HEK293 (cell line): ENCODE data around the gene FXN.

ENCODE experiments used
- CTCF ChIA-PET: fragments of 350-600 bp; formaldehyde crosslinking; extraction: SDS; loops from one replicate; lab custom pipeline; 2021; ENCODE audit warnings: antibody characterized with exemption; lab: Yijun Ruan, JAX
- POLR2A ChIA-PET: fragments of 300-600 bp; formaldehyde crosslinking; extraction: SDS; loops from one replicate; lab custom pipeline; 2020; ENCODE audit warnings: antibody characterized with exemption, inconsistent platforms; lab: Yijun Ruan, JAX
- H3K27ac ChIP-seq: fragments of 200-500 bp; sonication (Bioruptor generic); 2 replicates; pipeline ENCODE4 v1.5.1; 2014; ENCODE audit warnings: low read depth, low read length, control low read depth, inconsistent platforms; ENCODE audit errors: extremely low read depth
- H3K36me3 ChIP-seq, 2 experiments: fragments of 200-500 bp in 1 of 2; sonication (Bioruptor generic) in 1 of 2; 1 replicate in 1 of 2; 2 replicates in 1 of 2; pipeline ENCODE4 v1.5.1; 2014 to 2017; ENCODE audit warnings: inconsistent platforms in 2 of 2, low read length in 2 of 2; ENCODE audit not compliant: control insufficient read depth in 2 of 2, insufficient read depth in 1 of 2
- H3K4me1 ChIP-seq: fragments of 200-500 bp; sonication (Bioruptor generic); 2 replicates; pipeline ENCODE4 v1.5.1; 2014; ENCODE audit warnings: mild to moderate bottlenecking, low read length, inconsistent platforms; ENCODE audit not compliant: control insufficient read depth, insufficient read depth
- H3K4me3 ChIP-seq: 2 replicates; pipeline ENCODE4 v1.5.1; 2011; ENCODE audit warnings: low read depth, mild to moderate bottlenecking, control low read depth, low read length, moderate library complexity
- H3K9me3 ChIP-seq: fragments of 200-500 bp; sonication (Bioruptor generic); 2 replicates; pipeline ENCODE4 v1.5.1; 2014; ENCODE audit warnings: low read depth, low read length, inconsistent platforms; ENCODE audit not compliant: control insufficient read depth, insufficient read depth
- ELK4 ChIP-seq: IDR thresholded peaks from 2 replicates; pipeline ENCODE4 v1.6.1; 2011; ENCODE audit warnings: mild to moderate bottlenecking, low read depth, low read length, borderline replicate concordance
- HIC1 ChIP-seq: fragments of 450-650 bp; formaldehyde crosslinking; IDR thresholded peaks from 2 replicates; pipeline ENCODE4 v1.5.1; 2016; ENCODE audit warnings: missing biosample characterization, missing genetic modification characterization
- IKZF3 ChIP-seq: fragments of 450-650 bp; IDR thresholded peaks from 2 replicates; pipeline ENCODE4 v1.5.0; 2018; ENCODE audit warnings: missing biosample characterization, mild to moderate bottlenecking, missing genetic modification characterization, moderate library complexity
- OVOL3 ChIP-seq: fragments of 450-650 bp; formaldehyde crosslinking; IDR thresholded peaks from 2 replicates; pipeline ENCODE4 v1.5.1; 2016; ENCODE audit warnings: missing biosample characterization, missing genetic modification characterization
- ZEB2 ChIP-seq: fragments of 450-650 bp; formaldehyde crosslinking; IDR thresholded peaks from 2 replicates; pipeline ENCODE4 v1.5.1; 2016; ENCODE audit warnings: missing biosample characterization, missing genetic modification characterization
- ZFHX2 ChIP-seq: fragments of 450-650 bp; formaldehyde crosslinking; conservative IDR thresholded peaks from 2 replicates; pipeline ENCODE4 v1.5.1; 2016; ENCODE audit warnings: missing biosample characterization, missing genetic modification characterization
- ZNF221 ChIP-seq: fragments of 450-650 bp; formaldehyde crosslinking; IDR thresholded peaks from 2 replicates; pipeline ENCODE4 v1.5.1; 2017; ENCODE audit warnings: missing biosample characterization, missing genetic modification characterization, borderline replicate concordance
- ZNF239 ChIP-seq: fragments of 450-650 bp; formaldehyde crosslinking; IDR thresholded peaks from 2 replicates; pipeline ENCODE4 v1.5.1; 2016; ENCODE audit warnings: missing biosample characterization, missing genetic modification characterization
- ZNF302 ChIP-seq: fragments of 450-650 bp; formaldehyde crosslinking; IDR thresholded peaks from 2 replicates; pipeline ENCODE4 v1.5.1; 2016; ENCODE audit warnings: missing biosample characterization, missing genetic modification characterization, low read depth
- ZNF366 ChIP-seq: fragments of 450-650 bp; formaldehyde crosslinking; conservative IDR thresholded peaks from 2 replicates; pipeline ENCODE4 v1.5.1; 2016; ENCODE audit warnings: missing biosample characterization, missing genetic modification characterization
- ZNF416 ChIP-seq: fragments of 450-650 bp; formaldehyde crosslinking; IDR thresholded peaks from 2 replicates; pipeline ENCODE4 v1.5.1; 2016; ENCODE audit warnings: missing biosample characterization, missing genetic modification characterization
- ZNF514 ChIP-seq: fragments of 450-650 bp; formaldehyde crosslinking; IDR thresholded peaks from 2 replicates; pipeline ENCODE4 v1.5.1; 2016; ENCODE audit warnings: missing biosample characterization, missing genetic modification characterization
- ZNF529 ChIP-seq: fragments of 450-650 bp; formaldehyde crosslinking; IDR thresholded peaks from 2 replicates; pipeline ENCODE4 v1.5.1; 2017; ENCODE audit warnings: missing genetic modification characterization, missing biosample characterization; ENCODE audit not compliant: insufficient replicate concordance
- ZNF558 ChIP-seq: fragments of 450-650 bp; formaldehyde crosslinking; IDR thresholded peaks from 2 replicates; pipeline ENCODE4 v1.5.1; 2016; ENCODE audit warnings: missing biosample characterization, missing genetic modification characterization
- ZNF621 ChIP-seq: fragments of 450-650 bp; formaldehyde crosslinking; IDR thresholded peaks from 2 replicates; pipeline ENCODE4 v1.5.1; 2017; ENCODE audit warnings: missing biosample characterization, missing genetic modification characterization
- ZNF623 ChIP-seq: fragments of 450-650 bp; formaldehyde crosslinking; IDR thresholded peaks from 2 replicates; pipeline ENCODE4 v1.5.1; 2016; ENCODE audit warnings: missing biosample characterization, missing genetic modification characterization
- ZNF624 ChIP-seq: fragments of 450-650 bp; formaldehyde crosslinking; IDR thresholded peaks from 2 replicates; pipeline ENCODE4 v1.5.1; 2017; ENCODE audit warnings: missing biosample characterization, missing genetic modification characterization
- ZNF677 ChIP-seq: fragments of 450-650 bp; IDR thresholded peaks from 2 replicates; pipeline ENCODE4 v1.5.0; 2018; ENCODE audit warnings: missing biosample characterization, mild to moderate bottlenecking, missing genetic modification characterization, moderate library complexity
- ZNF701 ChIP-seq: fragments of 450-650 bp; formaldehyde crosslinking; IDR thresholded peaks from 2 replicates; pipeline ENCODE4 v1.5.1; 2016; ENCODE audit warnings: missing biosample characterization, missing genetic modification characterization
- ZNF707 ChIP-seq: fragments of 450-650 bp; formaldehyde crosslinking; IDR thresholded peaks from 2 replicates; pipeline ENCODE4 v1.5.1; 2016; ENCODE audit warnings: missing biosample characterization, missing genetic modification characterization
- ZSCAN5A ChIP-seq: fragments of 450-650 bp; formaldehyde crosslinking; IDR thresholded peaks from 2 replicates; pipeline ENCODE4 v1.5.1; 2016; ENCODE audit warnings: missing biosample characterization, missing genetic modification characterization

FXN gene

GRCh38 chr9:69143291-69143690 is 107.7 kb downstream of the FXN start:
- POLR2A ChIA-PET = no interaction called here
- Histone ChIP-seq H3K4me3 (no peak overlapping the region), H3K27ac (no peak overlapping the region), H3K9me3 (no peaks in the 10 kb centered on the region), H3K36me3 (no peaks in the 10 kb centered on the region), H3K4me1 (no peaks in the 10 kb centered on the region)
- CTCF ChIA-PET = interaction anchor here (1.1 to 2.7 kb wide), 2 partner anchors 15 to 21 kb away, joined by 3 to 12 read pairs; no protein-coding TSS in a partner anchor
- TF ChIP-seq ZNF514 (tag by site-specific recombination) = no peak
- no peak for TF ChIP-seq ZNF221
- no peak for TF ChIP-seq ZNF558
- no peak for TF ChIP-seq ZNF707 (tag by site-specific recombination)
- TF ChIP-seq ZNF302 (tag by site-specific recombination) = no peak

- H3K4me1 ChIP-seq = no peaks in the 10 kb centered on the region
- ChIA-PET CTCF (interaction anchor here (1.2 to 1.7 kb wide), 3 partner anchors 10 to 91 kb away, joined by 4 to 7 read pairs (median 5); no protein-coding TSS in a partner anchor), POLR2A (no interaction called here)
- H3K9me3 ChIP-seq = no peaks in the 10 kb centered on the region
- H3K27ac ChIP-seq = no peak overlapping the region
- TF ChIP-seq ZNF416 (tag by site-specific recombination) (no peak), ZSCAN5A (tag by site-specific recombination) (no peak)
- H3K4me3 ChIP-seq = no peak overlapping the region
- H3K36me3 ChIP-seq = no peaks in the 10 kb centered on the region
Measured at GRCh38 chr9:69145144-69145715, 109.7 kb downstream of the FXN start.

- no peak overlapping the region for H3K4me3 ChIP-seq
- H3K4me1 ChIP-seq = no peaks in the 10 kb centered on the region
- ChIA-PET CTCF (interaction anchor here (0.6 to 3.1 kb wide), 2 partner anchors 11 to 25 kb away, joined by 3 to 15 read pairs; no protein-coding TSS in a partner anchor), POLR2A (no interaction called here)
- TF ChIP-seq ZFHX2 (no peak), ZNF624 (tag by site-specific recombination) (no peak), IKZF3 (tag by site-specific recombination) (no peak)
- H3K9me3 ChIP-seq = no peaks in the 10 kb centered on the region
- no peaks in the 10 kb centered on the region for H3K36me3 ChIP-seq
- no peak overlapping the region for H3K27ac ChIP-seq
Measured at GRCh38 chr9:69147041-69147834, 111.7 kb downstream of the FXN start.

GRCh38 chr9:69149321-69149807 is 113.8 kb downstream of the FXN start:
- TF ChIP-seq ZNF529 (tag by site-specific recombination) (no peak), ZNF701 (tag by site-specific recombination) (no peak), OVOL3 (no peak), ZNF677 (no peak), ZNF366 (tag by site-specific recombination) (no peak), ZNF623 (tag by site-specific recombination) (no peak), ELK4 (no peak), ZNF239 (no peak), ZNF621 (tag by site-specific recombination) (no peak), ZEB2 (no peak), HIC1 (tag by site-specific recombination) (no peak)
- ChIA-PET CTCF (interaction anchor here (0.7 to 3.1 kb wide), 4 partner anchors 9 to 95 kb away, joined by 3 to 15 read pairs (median 4); no protein-coding TSS in a partner anchor), POLR2A (no interaction called here)
- Histone ChIP-seq H3K9me3 (no peaks in the 10 kb centered on the region), H3K4me3 (no peak overlapping the region), H3K4me1 (no peaks in the 10 kb centered on the region), H3K27ac (no peak overlapping the region), H3K36me3 (no peaks in the 10 kb centered on the region)
